H1 (cell line): ENCODE results near the gene NLRX1. TPM values are rescaled to one million over a fixed set of nuclear protein-coding genes. Genes with fewer than 3 reads are reported as not detected.
"Not testable (repeated sequence)": the region's sequence is repeated elsewhere in the genome, so short reads cannot be mapped to it uniquely, and the experiment has no call there.

Experiments used
- CTCF ChIA-PET: fragments of 300-600 bp; sonication (Branson Sonifier 250); formaldehyde crosslinking; loops from one replicate; lab custom pipeline; 2021; ENCODE audit not compliant: partially characterized antibody; lab: Charles Lee
- POLR2A ChIA-PET: fragments of 300-600 bp; sonication (Branson Sonifier 250); formaldehyde crosslinking; loops from one replicate; lab custom pipeline; 2021; ENCODE audit warnings: inconsistent platforms; ENCODE audit not compliant: partially characterized antibody; lab: Charles Lee
- DNase-seq, 2 experiments: peaks; one replicate each; pipeline versions ENCODE4 v3.0.0 to v3.0.0-alpha.2; 2010 to 2022; ENCODE audit warnings: low spot score in 2 of 2, low read depth in 1 of 2, mixed read lengths in 1 of 2
- FAIRE-seq: peaks from 2 replicates; lab custom pipeline; 2011; peaks lifted over from hg19 to GRCh38; lab: Jason Lieb, UNC
- H2AFZ ChIP-seq: 2 replicates; pipeline ENCODE4 v1.8.1; 2012; ENCODE audit warnings: low read length, inconsistent platforms
- H2AK5ac ChIP-seq: 2 replicates; pipeline ENCODE4 v1.6.1; 2013; ENCODE audit warnings: low read depth, low read length
- H2BK120ac ChIP-seq: replicated peaks from 2 replicates; pipeline ENCODE3; 2013; ENCODE audit warnings: low read depth, low read length, inconsistent platforms
- H2BK12ac ChIP-seq: 2 replicates; pipeline ENCODE4 v1.6.1; 2013; ENCODE audit warnings: low read depth, low read length
- H2BK15ac ChIP-seq: 2 replicates; pipeline ENCODE4 v1.6.1; 2013; ENCODE audit warnings: low read length
- H2BK20ac ChIP-seq: 2 replicates; pipeline ENCODE4 v1.6.1; 2013; ENCODE audit warnings: low read length
- H2BK5ac ChIP-seq: 2 replicates; pipeline ENCODE4 v1.6.1; 2013; ENCODE audit warnings: low read depth, low read length
- H3K14ac ChIP-seq: 2 replicates; pipeline ENCODE4 v1.6.1; 2013; ENCODE audit warnings: inconsistent platforms; ENCODE audit not compliant: insufficient read length
- H3K18ac ChIP-seq: 2 replicates; pipeline ENCODE4 v1.6.1; 2013; ENCODE audit warnings: low read length; ENCODE audit errors: extremely low read depth
- H3K23ac ChIP-seq: 2 replicates; pipeline ENCODE4 v1.6.1; 2013; ENCODE audit warnings: inconsistent platforms; ENCODE audit not compliant: insufficient read length
- H3K23me2 ChIP-seq: 2 replicates; pipeline ENCODE4 v1.6.1; 2013; ENCODE audit warnings: low read depth, low read length
- H3K27ac ChIP-seq: 2 replicates; pipeline ENCODE4 v1.6.1; 2011; ENCODE audit warnings: low read depth, low read length, inconsistent platforms
- H3K27me3 ChIP-seq, 4 experiments: replicated peaks in 1 of 4; 1 replicate in 1 of 4; 2 replicates in 3 of 4; pipeline versions ENCODE4 v1.6.1 to v1.8.1; 2011 to 2013; ENCODE audit warnings: low read length in 3 of 4, mild to moderate bottlenecking in 3 of 4, inconsistent platforms in 2 of 4, mixed read lengths in 2 of 4, moderate library complexity in 1 of 4; ENCODE audit not compliant: control insufficient read depth in 3 of 4, insufficient read depth in 3 of 4; ENCODE audit errors: extremely low read depth in 1 of 4
- H3K36me3 ChIP-seq, 4 experiments: 2 replicates each; pipeline versions ENCODE4 v1.6.1 to v1.8.1; 2011 to 2013; ENCODE audit warnings: mild to moderate bottlenecking in 4 of 4, low read length in 3 of 4, moderate library complexity in 2 of 4, control low read depth in 1 of 4, inconsistent platforms in 1 of 4; ENCODE audit not compliant: insufficient read depth in 4 of 4, control insufficient read depth in 2 of 4
- H3K4ac ChIP-seq: replicated peaks from 2 replicates; pipeline ENCODE3; 2013; ENCODE audit warnings: low read length, low read depth, mixed read lengths, inconsistent platforms; ENCODE audit not compliant: insufficient read length
- H3K4me1 ChIP-seq, 4 experiments: replicated peaks in 1 of 4; 1 replicate in 1 of 4; 2 replicates in 3 of 4; pipeline versions ENCODE4 v1.6.1 to v1.8.1; 2011 to 2013; ENCODE audit warnings: low read length in 3 of 4, inconsistent platforms in 2 of 4, mixed read lengths in 1 of 4; ENCODE audit not compliant: insufficient read depth in 4 of 4, control insufficient read depth in 3 of 4
- H3K4me2 ChIP-seq, 2 experiments: 2 replicates each; pipeline versions ENCODE4 v1.6.1 to v1.8.1; 2011 to 2013; ENCODE audit warnings: low read depth in 2 of 2, low read length in 2 of 2, control low read depth in 1 of 2, inconsistent platforms in 1 of 2, mild to moderate bottlenecking in 1 of 2; ENCODE audit not compliant: insufficient read depth in 1 of 2
- H3K4me3 ChIP-seq, 4 experiments: fragments of 200-600, 300-600 bp in 1 of 4; sonication (generic), shearing (Covaris generic), sonication (Bioruptor Twin) in 1 of 4; 2 replicates each; pipeline versions ENCODE4 v1.5.1 to v1.8.1; 2011 to 2016; ENCODE audit warnings: low read length in 4 of 4, low read depth in 3 of 4, control low read depth in 2 of 4, inconsistent platforms in 2 of 4, mild to moderate bottlenecking in 2 of 4, mixed read lengths in 1 of 4, moderate library complexity in 1 of 4; ENCODE audit not compliant: insufficient read depth in 2 of 4; ENCODE audit errors: extremely low read depth in 1 of 4
- H3K56ac ChIP-seq: replicated peaks from 2 replicates; pipeline ENCODE3; 2013; ENCODE audit warnings: low read depth, mild to moderate bottlenecking, mixed read lengths, low read length, inconsistent platforms; ENCODE audit not compliant: insufficient read length
- H3K79me1 ChIP-seq: 2 replicates; pipeline ENCODE4 v1.6.1; 2013; ENCODE audit warnings: low read depth, low read length, control low read depth
- H3K79me2 ChIP-seq, 2 experiments: 2 replicates each; pipeline versions ENCODE4 v1.6.1 to v1.8.1; 2012 to 2013; ENCODE audit warnings: low read length in 2 of 2, mild to moderate bottlenecking in 2 of 2, inconsistent platforms in 1 of 2; ENCODE audit not compliant: insufficient read depth in 2 of 2, control insufficient read depth in 1 of 2
- H3K9ac ChIP-seq, 4 experiments: replicated peaks in 1 of 4; 1 replicate in 1 of 4; 2 replicates in 3 of 4; pipeline versions ENCODE4 v1.6.1 to v1.8.1; 2011 to 2013; ENCODE audit warnings: low read depth in 3 of 4, low read length in 3 of 4, control low read depth in 2 of 4, mild to moderate bottlenecking in 2 of 4, moderate library complexity in 2 of 4, inconsistent platforms in 1 of 4; ENCODE audit errors: extremely low read depth in 1 of 4
- H3K9me3 ChIP-seq, 2 experiments: 2 replicates each; pipeline versions ENCODE4 v1.6.1 to v1.8.1; 2012 to 2013; ENCODE audit warnings: mild to moderate bottlenecking in 2 of 2, moderate library complexity in 2 of 2, control low read depth in 1 of 2, inconsistent platforms in 1 of 2, low read depth in 1 of 2, low read length in 1 of 2, mixed read lengths in 1 of 2; ENCODE audit not compliant: insufficient read depth in 2 of 2
- H4K20me1 ChIP-seq, 2 experiments: replicated peaks in 1 of 2; 2 replicates each; pipeline versions ENCODE3 to v1.8.1; 2011 to 2013; ENCODE audit warnings: inconsistent platforms in 2 of 2, low read length in 2 of 2, mild to moderate bottlenecking in 1 of 2; ENCODE audit not compliant: insufficient read depth in 2 of 2, control insufficient read depth in 1 of 2
- H4K5ac ChIP-seq: 2 replicates; pipeline ENCODE4 v1.6.1; 2013; ENCODE audit warnings: low read length, low read depth, mixed read lengths, inconsistent platforms; ENCODE audit not compliant: insufficient read length
- H4K8ac ChIP-seq: 2 replicates; pipeline ENCODE4 v1.8.0; 2013; ENCODE audit warnings: mild to moderate bottlenecking, moderate library complexity, low read length, inconsistent platforms; ENCODE audit not compliant: insufficient read depth; ENCODE audit errors: extremely low read depth
- H4K91ac ChIP-seq: replicated peaks from 2 replicates; pipeline ENCODE3; 2013; ENCODE audit warnings: low read length, mixed read lengths, inconsistent platforms; ENCODE audit not compliant: insufficient read length
- WGBS, 2 experiments: shearing (Covaris generic) in 1 of 2; methylation state at CpG; one replicate each; pipeline versions ENCODE4 v1.1.6 to v1.1.7; 2013 to 2015; ENCODE audit warnings: low lambda C conversion rate in 2 of 2, mixed read lengths in 2 of 2, inconsistent platforms in 1 of 2, low coverage in 1 of 2, missing lambda C conversion rate in 1 of 2; ENCODE audit not compliant: insufficient replicate concordance in 2 of 2, insufficient coverage in 1 of 2, insufficient read length in 1 of 2; ENCODE audit errors: extremely low coverage in 1 of 2, missing lambda C conversion rate in 1 of 2; 5-methylcytosine and 5-hydroxymethylcytosine counted together
- polyA plus RNA-seq, 7 experiments: library from polyadenylated mRNA; depleted of rRNA in 3 of 7; stranded (reverse) in 5 of 7; unstranded in 2 of 7; fragments of >200 nt in 5 of 7; fragments of 200-250 nt in 2 of 7; gene quantifications; 1 replicate in 5 of 7; 2 replicates in 1 of 7; 4 replicates in 1 of 7; pipeline versions ENCODE4 v1.2.1 to v1.2.3, GENCODE V29; 2011 to 2013; ENCODE audit warnings: missing spikeins in 2 of 7, mixed read lengths in 2 of 7
- total RNA-seq: library from RNA; stranded (reverse); fragmentation: NEBNext Ultra II Directional; extraction: Animal tissue kit (Norgen Biotek cat#: 25700); gene quantifications from 2 replicates; pipeline ENCODE4 v1.2.1, GENCODE V29; 2021

The NLRX1 gene
- total and polyA plus RNA-seq, 2 of the 8 experiments (the other 6 are each of a cell fraction or from before 2014, with no cell fraction given) = 13.2 to 18.6 TPM

GRCh38 chr11:119191265-119191664 is 22.7 kb downstream of the NLRX1 start:
- not testable (repeated sequence) for H3K18ac ChIP-seq, H2BK120ac ChIP-seq, H4K91ac ChIP-seq, H2BK15ac ChIP-seq, H3K4me3 ChIP-seq, H3K27ac ChIP-seq, H3K56ac ChIP-seq, H3K79me1 ChIP-seq, H4K5ac ChIP-seq, H2BK12ac ChIP-seq, H3K79me2 ChIP-seq, H3K4me1 ChIP-seq, H3K14ac ChIP-seq, H3K9ac ChIP-seq, H3K9me3 ChIP-seq, H3K4ac ChIP-seq, H3K23ac ChIP-seq, H2BK20ac ChIP-seq, DNase-seq, H2AK5ac ChIP-seq, H4K8ac ChIP-seq, H3K23me2 ChIP-seq, H3K4me2 ChIP-seq, H4K20me1 ChIP-seq, H2BK5ac ChIP-seq, H2AFZ ChIP-seq, H3K27me3 ChIP-seq, H3K36me3 ChIP-seq, FAIRE-seq
- 84% methylated on average over 14 of the region's 14 CpGs; no CpG with 5 or more reads in 1 of the 2 experiments for WGBS, 2 experiments
- ChIA-PET POLR2A (interaction anchor here (0.6 to 2.9 kb wide), 5 partner anchors 9 to 236 kb away, joined by 3 to 7 read pairs (median 3); no protein-coding TSS in a partner anchor), CTCF (interaction anchor here (0.9 to 20.1 kb wide), 7 partner anchors 12 to 190 kb away, joined by 3 to 367 read pairs (median 4); partner anchors contain the start of genes ABCG4, MCAM and NLRX1)
